Measurements from ENCODE around the gene TEX53. TPM values are rescaled to one million over a fixed set of nuclear protein-coding genes. Genes with fewer than 3 reads are reported as not detected.

TEX53 gene
- total RNA-seq, 3 donors from 2014 or later, result not detected

- ATAC-seq (no peak), DNase-seq (no peak)
- TF ChIP-seq CTCF (IDR thresholded peaks at IDR 0.05), result no peak
- no peak overlapping the region for H3K4me3 ChIP-seq
- no peaks in the 10 kb centered on the region for H3K9me3 ChIP-seq
- H3K36me3 ChIP-seq (ENCODE audit: low read depth), result no peaks in the 10 kb centered on the region
- intact Hi-C loops (cut with DNase I, micrococcal nuclease), result loop anchor here in 1 of 2 donors (5.0 kb wide), 1 partner anchor 342 kb away; no protein-coding TSS in a partner anchor
- H3K4me1 ChIP-seq (ENCODE audit: low read depth), result no peaks in the 10 kb centered on the region
These were observed 17.4 kb upstream of the TEX53 start for GRCh38 chr9:114674798-114675540.

- TF ChIP-seq CTCF (IDR thresholded peaks at IDR 0.05), result no peak
- no peaks in the 10 kb centered on the region for H3K36me3 ChIP-seq (ENCODE audit: low read depth)
- intact Hi-C loops (cut with DNase I, micrococcal nuclease), result no loop called here
These were observed 16.6 kb upstream of the TEX53 start for GRCh38 chr9:114674076-114674797.

GRCh38 chr9:114671605-114672004, 14.0 kb upstream of the TEX53 start:
- no peak for TF ChIP-seq CTCF (IDR thresholded peaks at IDR 0.05)
- Histone ChIP-seq H3K36me3 (ENCODE audit: low read depth) (no peaks in the 10 kb centered on the region), H3K4me3 (no peak overlapping the region), H3K4me1 (ENCODE audit: low read depth) (no peaks in the 10 kb centered on the region), H3K9me3 (no peaks in the 10 kb centered on the region)
- intact Hi-C loops (cut with DNase I, micrococcal nuclease), result no loop called here
- ATAC-seq (no peak), DNase-seq (no peak)

More at GRCh38 chr9:114674076-114674797, 16.6 kb upstream of the TEX53 start:
- H3K4me1 ChIP-seq (ENCODE audit: low read depth), result no peaks in the 10 kb centered on the region
- ATAC-seq, result no peak
- no peak overlapping the region for H3K4me3 ChIP-seq
- no peak for DNase-seq
- H3K9me3 ChIP-seq, result no peaks in the 10 kb centered on the region

- Histone ChIP-seq H3K9me3 (no peaks in the 10 kb centered on the region), H3K36me3 (ENCODE audit: low read depth) (no peaks in the 10 kb centered on the region), H3K4me1 (ENCODE audit: low read depth) (no peaks in the 10 kb centered on the region), H3K4me3 (no peak overlapping the region)
- DNase-seq, result no peak
- no peak for TF ChIP-seq CTCF (IDR thresholded peaks at IDR 0.05)
- ATAC-seq, result no peak
- intact Hi-C loops (cut with DNase I, micrococcal nuclease), result no loop called here
These were observed 12.4 kb upstream of the TEX53 start for GRCh38 chr9:114669961-114670360.

- intact Hi-C loops (cut with DNase I, micrococcal nuclease), result no loop called here
- Histone ChIP-seq H3K4me1 (ENCODE audit: low read depth) (no peaks in the 10 kb centered on the region), H3K4me3 (no peak overlapping the region), H3K36me3 (ENCODE audit: low read depth) (no peaks in the 10 kb centered on the region), H3K9me3 (no peaks in the 10 kb centered on the region)
- DNase-seq (no peak), ATAC-seq (no peak)
- TF ChIP-seq CTCF (IDR thresholded peaks at IDR 0.05), result no peak
These were observed 10.5 kb upstream of the TEX53 start for GRCh38 chr9:114668146-114668545.
